ENCODE measurements around the gene GPR137. TPM values are rescaled to one million over a fixed set of nuclear protein-coding genes. Genes with fewer than 3 reads are reported as not detected.
A peak's percentile ranks its signal among the peaks of the same experiment; 100 is the strongest.

The GPR137 gene
- total and polyA plus RNA-seq, 9 of the 15 experiments (the other 6 are each of a cell fraction or from before 2014, with no cell fraction given) = 0.32 to 26.7 (median 10.7) TPM

DNA sequence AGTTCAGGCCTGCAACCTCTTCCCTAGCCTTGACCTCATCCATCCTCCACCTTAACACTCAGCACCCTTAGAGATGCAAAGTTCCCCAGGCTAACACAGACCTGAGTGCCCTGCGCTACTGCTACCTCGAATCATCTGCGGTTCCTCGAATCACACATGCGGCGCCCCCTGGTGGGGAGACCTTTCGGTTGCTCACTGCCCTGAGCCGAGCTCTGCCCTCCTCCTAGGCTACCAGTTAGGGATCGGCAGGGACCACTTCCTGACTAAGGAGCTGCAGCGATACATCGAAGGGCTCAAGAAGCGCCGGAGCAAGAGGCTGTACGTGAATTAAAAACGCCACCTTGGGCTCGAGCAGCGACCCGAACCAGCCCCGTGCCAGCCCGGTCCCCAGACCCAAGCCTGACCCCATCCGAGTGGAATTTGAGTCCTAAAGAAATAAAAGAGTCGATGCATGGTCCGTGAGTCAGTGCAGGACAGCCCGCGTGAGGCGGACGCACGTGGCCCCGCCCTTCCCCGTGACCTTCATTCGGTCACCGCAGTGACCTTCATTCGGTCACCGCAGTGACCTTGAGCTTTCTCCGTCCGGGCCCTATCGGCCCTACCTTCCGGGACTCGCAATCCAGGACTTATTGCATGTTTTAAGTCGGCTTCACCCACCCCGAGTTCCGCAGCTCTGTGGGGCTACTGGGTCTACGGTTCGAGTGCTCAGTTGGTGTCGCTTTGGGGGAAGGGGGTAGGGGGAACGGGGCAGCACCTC is 18.8 kb downstream of the GPR137 start (continued):
- TF ChIP-seq FOXM1 (IDR thresholded peaks at IDR 0.05; ENCODE audit: low read depth) (no peak), FOXM1 (CRISPR knock-in tag; IDR thresholded peaks at IDR 0.05; ENCODE audit: low read depth) (no peak), ZNF311 (CRISPR knock-in tag; IDR thresholded peaks at IDR 0.05) (0 out of 2 replicates have a peak, but pooled peaks have one; percentile 37), ZNF274 (IDR thresholded peaks at IDR 0.05; ENCODE audit: borderline replicate concordance, low read depth, low read length) (no peak), ZBTB1 (CRISPR knock-in tag; IDR thresholded peaks at IDR 0.05; ENCODE audit: borderline replicate concordance, low read depth) (no peak), ZFP36 (IDR thresholded peaks at IDR 0.05; ENCODE audit: low read depth, low read length, partially characterized antibody) (no peak), BCL6 (CRISPR knock-in tag; IDR thresholded peaks at IDR 0.05) (no peak), BMI1 (IDR thresholded peaks at IDR 0.05; ENCODE audit: low read length) (no peak), ZNF79 (CRISPR knock-in tag; IDR thresholded peaks at IDR 0.05; ENCODE audit: low read depth) (no peak), POLR2A (conservative IDR thresholded peaks at IDR 0.05) (peak; percentile 77), POLR3G (IDR thresholded peaks at IDR 0.05; ENCODE audit: extremely low read depth, insufficient read length, insufficient replicate concordance) (no peak), XRCC5 (IDR thresholded peaks at IDR 0.05; ENCODE audit: low read depth, low read length) (peak; percentile 87; the same call in 1 of the 2 replicates), EP400 (IDR thresholded peaks at IDR 0.05) (peak; percentile 93), NUFIP1 (IDR thresholded peaks at IDR 0.05; ENCODE audit: partially characterized antibody) (no peak), SNIP1 (IDR thresholded peaks at IDR 0.05; ENCODE audit: low read depth) (no peak), SIX5 (IDR thresholded peaks at IDR 0.05; ENCODE audit: borderline replicate concordance in 1 of 2, insufficient read depth in 1 of 2, low read depth in 1 of 2, low read length in 2 of 2) (no peak), BRF1 (IDR thresholded peaks at IDR 0.05; ENCODE audit: borderline replicate concordance, extremely low read depth, insufficient read length) (no peak), CXXC5 (CRISPR knock-in tag; IDR thresholded peaks at IDR 0.05) (no peak; the same call in 1 of the 2 replicates)
- TF ChIP-seq, protein P1, sequence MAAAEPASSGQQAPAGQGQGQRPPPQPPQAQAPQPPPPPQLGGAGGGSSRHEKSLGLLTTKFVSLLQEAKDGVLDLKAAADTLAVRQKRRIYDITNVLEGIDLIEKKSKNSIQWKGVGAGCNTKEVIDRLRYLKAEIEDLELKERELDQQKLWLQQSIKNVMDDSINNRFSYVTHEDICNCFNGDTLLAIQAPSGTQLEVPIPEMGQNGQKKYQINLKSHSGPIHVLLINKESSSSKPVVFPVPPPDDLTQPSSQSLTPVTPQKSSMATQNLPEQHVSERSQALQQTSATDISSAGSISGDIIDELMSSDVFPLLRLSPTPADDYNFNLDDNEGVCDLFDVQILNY (CRISPR knock-in tag; IDR thresholded peaks at IDR 0.05) = no peak
- TF ChIP-seq, protein P2, sequence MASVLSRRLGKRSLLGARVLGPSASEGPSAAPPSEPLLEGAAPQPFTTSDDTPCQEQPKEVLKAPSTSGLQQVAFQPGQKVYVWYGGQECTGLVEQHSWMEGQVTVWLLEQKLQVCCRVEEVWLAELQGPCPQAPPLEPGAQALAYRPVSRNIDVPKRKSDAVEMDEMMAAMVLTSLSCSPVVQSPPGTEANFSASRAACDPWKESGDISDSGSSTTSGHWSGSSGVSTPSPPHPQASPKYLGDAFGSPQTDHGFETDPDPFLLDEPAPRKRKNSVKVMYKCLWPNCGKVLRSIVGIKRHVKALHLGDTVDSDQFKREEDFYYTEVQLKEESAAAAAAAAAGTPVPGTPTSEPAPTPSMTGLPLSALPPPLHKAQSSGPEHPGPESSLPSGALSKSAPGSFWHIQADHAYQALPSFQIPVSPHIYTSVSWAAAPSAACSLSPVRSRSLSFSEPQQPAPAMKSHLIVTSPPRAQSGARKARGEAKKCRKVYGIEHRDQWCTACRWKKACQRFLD (CRISPR knock-in tag; IDR thresholded peaks at IDR 0.05) = no peak
- TF ChIP-seq, protein P3, sequence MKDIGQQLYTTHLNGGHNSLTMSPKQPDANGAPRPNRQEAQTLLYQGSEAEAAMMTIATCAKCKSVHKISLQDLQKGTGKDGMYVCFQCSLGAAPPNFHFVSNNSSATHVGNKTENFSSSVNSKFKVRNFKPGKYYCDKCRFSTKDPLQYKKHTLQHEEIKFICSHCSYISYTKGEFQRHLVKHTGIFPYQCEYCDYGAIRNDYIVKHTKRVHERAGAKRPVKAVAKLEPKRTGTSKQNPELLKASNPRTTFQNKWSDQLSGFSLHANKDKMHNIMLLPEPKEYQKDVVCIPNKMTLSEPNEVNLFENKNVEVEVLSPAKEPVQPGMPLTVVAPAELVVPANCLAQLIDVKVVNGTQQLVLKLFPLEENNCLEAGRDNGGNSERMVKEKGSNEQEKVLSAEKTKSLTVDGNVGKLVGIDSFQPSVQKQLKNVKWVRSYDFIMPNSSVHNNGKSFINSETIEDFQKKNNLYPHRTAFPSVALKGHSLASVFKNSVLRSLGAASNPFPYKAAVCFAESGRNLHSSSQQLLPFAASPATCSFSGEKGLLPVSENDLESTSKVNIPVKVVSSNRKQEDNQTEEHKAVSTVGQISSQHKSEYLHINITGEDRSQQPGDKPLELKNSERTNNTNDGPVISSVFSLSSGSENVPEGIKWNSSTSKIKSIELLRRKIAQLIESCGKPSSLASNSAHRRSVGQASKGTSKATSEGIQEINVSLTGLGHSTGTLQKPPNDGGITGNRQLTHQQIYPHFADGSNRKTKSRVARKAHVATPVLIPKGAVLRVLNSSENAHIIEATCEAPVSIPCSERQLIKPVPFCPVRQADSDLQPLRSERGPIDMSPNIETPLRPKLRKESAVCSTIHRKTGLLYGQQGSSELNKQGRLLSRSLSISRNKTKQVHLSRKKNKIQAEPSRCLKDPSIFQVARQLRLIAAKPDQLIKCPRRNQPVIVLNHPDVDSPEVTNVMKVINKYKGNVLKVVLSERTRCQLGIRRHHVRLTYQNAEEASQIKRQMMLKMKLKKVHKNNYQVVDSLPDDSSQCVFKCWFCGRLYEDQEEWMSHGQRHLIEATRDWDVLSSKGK (CRISPR knock-in tag; IDR thresholded peaks at IDR 0.05) = no peak
- TF ChIP-seq, protein P4, sequence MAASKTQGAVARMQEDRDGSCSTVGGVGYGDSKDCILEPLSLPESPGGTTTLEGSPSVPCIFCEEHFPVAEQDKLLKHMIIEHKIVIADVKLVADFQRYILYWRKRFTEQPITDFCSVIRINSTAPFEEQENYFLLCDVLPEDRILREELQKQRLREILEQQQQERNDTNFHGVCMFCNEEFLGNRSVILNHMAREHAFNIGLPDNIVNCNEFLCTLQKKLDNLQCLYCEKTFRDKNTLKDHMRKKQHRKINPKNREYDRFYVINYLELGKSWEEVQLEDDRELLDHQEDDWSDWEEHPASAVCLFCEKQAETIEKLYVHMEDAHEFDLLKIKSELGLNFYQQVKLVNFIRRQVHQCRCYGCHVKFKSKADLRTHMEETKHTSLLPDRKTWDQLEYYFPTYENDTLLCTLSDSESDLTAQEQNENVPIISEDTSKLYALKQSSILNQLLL (CRISPR knock-in tag; IDR thresholded peaks at IDR 0.05; ENCODE audit: borderline replicate concordance) = no peak
